Brain microvascular endothelial cell (primary cell): ENCODE results near the gene SAMD14.

Experiments used
- DNase-seq: peaks from one replicate; pipeline ENCODE4 v3.0.0-alpha.2; 2020
- H3K27ac ChIP-seq: fragments of 250-450 bp; sonication (Bioruptor Pico); 2 replicates; pipeline ENCODE4 v1.5.1; 2020; ENCODE audit warnings: mild to moderate bottlenecking, moderate library complexity
- H3K27me3 ChIP-seq: fragments of 250-450 bp; sonication (Bioruptor Pico); replicated peaks from 2 replicates; pipeline ENCODE4 v1.5.1; 2020; ENCODE audit warnings: mild to moderate bottlenecking
- H3K36me3 ChIP-seq: fragments of 250-450 bp; sonication (Bioruptor Pico); replicated peaks from 2 replicates; pipeline ENCODE4 v1.5.1; 2020; ENCODE audit warnings: mild to moderate bottlenecking
- H3K4me3 ChIP-seq: 2 replicates; pipeline ENCODE4 v1.5.1; 2011; ENCODE audit warnings: low read depth, mild to moderate bottlenecking, control low read depth, low read length, moderate library complexity
- CTCF ChIP-seq: IDR thresholded peaks from 2 replicates; pipeline ENCODE4 v1.5.1; 2011; ENCODE audit warnings: low read depth, mild to moderate bottlenecking, moderate library complexity, low read length, control low read depth, inconsistent platforms; ENCODE audit errors: missing control alignments
- in situ Hi-C: cut with HindIII; loops from 2 replicates; pipeline ENCODE4 v1.10.0; 2017; ENCODE audit warnings: low sequenced_read_pairs, low pct_ligation_motif_present

SAMD14 gene

GRCh38 chr17:50139185-50139783, 9.3 kb upstream of the SAMD14 start:
- Histone ChIP-seq H3K27ac (no peak overlapping the region), H3K36me3 (peaks cover 89% of the 10 kb centered on the region), H3K4me3 (no peak overlapping the region), H3K27me3 (no peaks in the 10 kb centered on the region)
- TF ChIP-seq CTCF: no peak
- in situ Hi-C loops: no loop called here
- no peak for DNase-seq

- Histone ChIP-seq H3K27me3 (no peaks in the 10 kb centered on the region), H3K27ac (no peak overlapping the region), H3K36me3 (peaks cover 72% of the 10 kb centered on the region), H3K4me3 (no peak overlapping the region)
- no peak for TF ChIP-seq CTCF
- DNase-seq: no peak
- in situ Hi-C loops: no loop called here
Observed at GRCh38 chr17:50137042-50137441, 7.1 kb upstream of the SAMD14 start.

GRCh38 chr17:50136096-50136687, 6.2 kb upstream of the SAMD14 start:
- no peak for TF ChIP-seq CTCF
- in situ Hi-C loops: no loop called here
- Histone ChIP-seq H3K27me3 (no peaks in the 10 kb centered on the region), H3K4me3 (no peak overlapping the region), H3K27ac (no peak overlapping the region), H3K36me3 (peaks cover 66% of the 10 kb centered on the region)
- no peak for DNase-seq

GRCh38 chr17:50135316-50136095, 5.5 kb upstream of the SAMD14 start:
- no peak for DNase-seq
- Histone ChIP-seq H3K4me3 (no peak overlapping the region), H3K27ac (no peak overlapping the region), H3K27me3 (no peaks in the 10 kb centered on the region), H3K36me3 (peaks cover 59% of the 10 kb centered on the region)
- no peak for TF ChIP-seq CTCF
- in situ Hi-C loops: no loop called here

GRCh38 chr17:50134206-50135110, 4.5 kb upstream of the SAMD14 start:
- DNase-seq: no peak

More at GRCh38 chr17:50134206-50135110, 4.5 kb upstream of the SAMD14 start:
- H3K27ac ChIP-seq: no peak overlapping the region
- in situ Hi-C loops: no loop called here
- peak; percentile 5 for TF ChIP-seq CTCF
- H3K27me3 ChIP-seq: no peaks in the 10 kb centered on the region
- no peak overlapping the region for H3K4me3 ChIP-seq
- H3K36me3 ChIP-seq: peaks cover 50% of the 10 kb centered on the region
